Fibroblast of lung (primary cell): Measurements from ENCODE around the gene CNMD.

ENCODE experiments used
- EZH2 ChIP-seq: IDR thresholded peaks from 2 replicates; pipeline ENCODE4 v1.5.1; 2012; ENCODE audit warnings: low read length, control low read depth, mild to moderate bottlenecking; ENCODE audit errors: missing control alignments
- TF ChIP-seq, protein P1 (sequence below), 2 donors: IDR thresholded peaks in 1 of 2; conservative IDR thresholded peaks in 1 of 2; 1 replicate in 1 of 2; 2 replicates in 1 of 2; pipeline ENCODE4 v1.5.1; 2011 to 2012; ENCODE audit warnings: low read length in 2 of 2, control low read depth in 1 of 2, inconsistent platforms in 1 of 2, low read depth in 1 of 2, mild to moderate bottlenecking in 1 of 2

DNA sequence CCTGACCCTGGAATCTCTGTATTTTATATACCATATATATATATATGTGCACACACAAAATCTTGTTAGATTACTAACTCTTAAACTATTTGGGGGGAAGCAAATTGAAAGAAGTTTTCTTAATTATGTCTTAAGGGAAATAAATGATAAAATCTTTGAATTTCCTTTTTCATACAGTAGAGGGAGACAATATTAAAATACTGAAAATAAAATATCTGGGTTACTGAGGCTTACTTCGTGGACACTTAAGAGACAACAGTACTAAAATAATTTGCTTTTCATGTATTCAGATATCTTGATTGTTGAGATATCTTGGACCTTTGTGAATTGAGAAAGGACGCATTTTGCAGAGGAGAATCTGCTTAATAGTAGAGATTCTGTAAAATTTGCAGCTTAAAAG is 69.9 kb downstream of the CNMD start:
- TF ChIP-seq, protein P1, sequence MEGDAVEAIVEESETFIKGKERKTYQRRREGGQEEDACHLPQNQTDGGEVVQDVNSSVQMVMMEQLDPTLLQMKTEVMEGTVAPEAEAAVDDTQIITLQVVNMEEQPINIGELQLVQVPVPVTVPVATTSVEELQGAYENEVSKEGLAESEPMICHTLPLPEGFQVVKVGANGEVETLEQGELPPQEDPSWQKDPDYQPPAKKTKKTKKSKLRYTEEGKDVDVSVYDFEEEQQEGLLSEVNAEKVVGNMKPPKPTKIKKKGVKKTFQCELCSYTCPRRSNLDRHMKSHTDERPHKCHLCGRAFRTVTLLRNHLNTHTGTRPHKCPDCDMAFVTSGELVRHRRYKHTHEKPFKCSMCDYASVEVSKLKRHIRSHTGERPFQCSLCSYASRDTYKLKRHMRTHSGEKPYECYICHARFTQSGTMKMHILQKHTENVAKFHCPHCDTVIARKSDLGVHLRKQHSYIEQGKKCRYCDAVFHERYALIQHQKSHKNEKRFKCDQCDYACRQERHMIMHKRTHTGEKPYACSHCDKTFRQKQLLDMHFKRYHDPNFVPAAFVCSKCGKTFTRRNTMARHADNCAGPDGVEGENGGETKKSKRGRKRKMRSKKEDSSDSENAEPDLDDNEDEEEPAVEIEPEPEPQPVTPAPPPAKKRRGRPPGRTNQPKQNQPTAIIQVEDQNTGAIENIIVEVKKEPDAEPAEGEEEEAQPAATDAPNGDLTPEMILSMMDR (conservative IDR thresholded peaks at IDR 0.05 in 1 of 2, IDR thresholded peaks at IDR 0.05 in 1 of 2; ENCODE audit: low read depth in 1 of 2, low read length in 2 of 2), result no peak
- no peak for TF ChIP-seq EZH2
